Muscle layer of duodenum (tissue), 2 donors: ENCODE measurements around the gene FSD2.

Experiments
- H3K27ac ChIP-seq: one replicate; pipeline ENCODE4 v1.7.0; 2013; ENCODE audit warnings: mild to moderate bottlenecking, low read length
- H3K27me3 ChIP-seq: one replicate; pipeline ENCODE4 v1.7.0; 2013; ENCODE audit warnings: low read depth, mild to moderate bottlenecking, control low read depth, low read length
- H3K36me3 ChIP-seq, 2 donors: one replicate each; pipeline ENCODE4 v1.7.0; 2013; ENCODE audit warnings: low read length in 2 of 2, control low read depth in 1 of 2, mild to moderate bottlenecking in 1 of 2; ENCODE audit not compliant: insufficient read depth in 2 of 2, control insufficient read depth in 1 of 2
- H3K4me1 ChIP-seq, 2 donors: one replicate each; pipeline ENCODE4 v1.7.0; 2013; ENCODE audit warnings: low read length in 2 of 2, mild to moderate bottlenecking in 2 of 2, control low read depth in 1 of 2, moderate library complexity in 1 of 2; ENCODE audit not compliant: insufficient read depth in 2 of 2, control insufficient read depth in 1 of 2
- H3K4me3 ChIP-seq, 2 donors: one replicate each; pipeline ENCODE4 v1.7.0; 2013; ENCODE audit warnings: low read length in 2 of 2, low read depth in 1 of 2, mild to moderate bottlenecking in 1 of 2
- H3K9me3 ChIP-seq, 2 donors: one replicate each; pipeline ENCODE4 v1.7.0; 2013; ENCODE audit warnings: low read length in 2 of 2, control low read depth in 1 of 2, mild to moderate bottlenecking in 1 of 2; ENCODE audit not compliant: control insufficient read depth in 1 of 2
- donor health status: healthy.

Gene FSD2

GRCh38 chr15:82751308-82751707 is 54.6 kb downstream of the FSD2 start:
- Histone ChIP-seq H3K36me3 (peaks cover 19 to 31% of the 10 kb centered on the region in 2 donors), H3K4me3 (peak overlapping the region; percentile 82 to 95), H3K27me3 (no peaks in the 10 kb centered on the region), H3K4me1 (peaks cover 14 to 15% of the 10 kb centered on the region in 2 donors), H3K9me3 (no peaks in the 10 kb centered on the region), H3K27ac (peak overlapping the region; percentile 99)

- Histone ChIP-seq H3K9me3 (no peaks in the 10 kb centered on the region), H3K36me3 (peaks cover 14 to 26% of the 10 kb centered on the region in 2 donors), H3K4me1 (peaks cover 14 to 15% of the 10 kb centered on the region in 2 donors), H3K27ac (peak overlapping the region; percentile 99), H3K4me3 (peak overlapping the region; percentile 82 to 95), H3K27me3 (no peaks in the 10 kb centered on the region)
Observed at GRCh38 chr15:82750831-82751180, 55.1 kb downstream of the FSD2 start.

GRCh38 chr15:82749951-82750830 is 55.7 kb downstream of the FSD2 start:
- peak overlapping the region; percentile 99 for H3K27ac ChIP-seq
- H3K4me1 ChIP-seq: peaks cover 14 to 15% of the 10 kb centered on the region in 2 donors
- peak overlapping the region; percentile 82 to 95 for H3K4me3 ChIP-seq
- no peaks in the 10 kb centered on the region for H3K27me3 ChIP-seq
- H3K36me3 ChIP-seq: peaks cover 8 to 20% of the 10 kb centered on the region in 2 donors
- no peaks in the 10 kb centered on the region for H3K9me3 ChIP-seq

GRCh38 chr15:82748315-82748714 is 57.6 kb downstream of the FSD2 start:
- H3K27ac ChIP-seq: no peak overlapping the region
- H3K27me3 ChIP-seq: no peaks in the 10 kb centered on the region
- H3K36me3 ChIP-seq: peaks cover 0 to 10% of the 10 kb centered on the region in 2 donors
- H3K9me3 ChIP-seq: no peaks in the 10 kb centered on the region
- no peak overlapping the region for H3K4me3 ChIP-seq
- peaks cover 14 to 15% of the 10 kb centered on the region in 2 donors for H3K4me1 ChIP-seq

- H3K27ac ChIP-seq: no peak overlapping the region
- H3K36me3 ChIP-seq: no peaks in the 10 kb centered on the region
- H3K4me1 ChIP-seq: no peaks in the 10 kb centered on the region
- H3K27me3 ChIP-seq: no peaks in the 10 kb centered on the region
- no peak overlapping the region for H3K4me3 ChIP-seq
- H3K9me3 ChIP-seq: no peaks in the 10 kb centered on the region
Observed at GRCh38 chr15:82743810-82744209, 62.1 kb downstream of the FSD2 start.

GRCh38 chr15:82742134-82742533 is 63.7 kb downstream of the FSD2 start:
- no peaks in the 10 kb centered on the region for H3K36me3 ChIP-seq
- no peaks in the 10 kb centered on the region for H3K4me1 ChIP-seq
- no peaks in the 10 kb centered on the region for H3K9me3 ChIP-seq
- H3K27ac ChIP-seq: no peak overlapping the region
- no peak overlapping the region for H3K4me3 ChIP-seq
- H3K27me3 ChIP-seq: no peaks in the 10 kb centered on the region

GRCh38 chr15:82739086-82739485 is 66.8 kb downstream of the FSD2 start:
- H3K36me3 ChIP-seq: no peaks in the 10 kb centered on the region
- H3K4me1 ChIP-seq: no peaks in the 10 kb centered on the region
- no peaks in the 10 kb centered on the region for H3K27me3 ChIP-seq
- H3K4me3 ChIP-seq: no peak overlapping the region
- H3K9me3 ChIP-seq: no peaks in the 10 kb centered on the region
- H3K27ac ChIP-seq: no peak overlapping the region

- no peaks in the 10 kb centered on the region for H3K27me3 ChIP-seq
- no peak overlapping the region for H3K27ac ChIP-seq
- no peaks in the 10 kb centered on the region for H3K4me1 ChIP-seq
- no peaks in the 10 kb centered on the region for H3K9me3 ChIP-seq
- no peaks in the 10 kb centered on the region for H3K36me3 ChIP-seq
- H3K4me3 ChIP-seq: no peak overlapping the region
Observed at GRCh38 chr15:82737975-82738374, 67.9 kb downstream of the FSD2 start.

GRCh38 chr15:82731527-82731926 is 74.3 kb downstream of the FSD2 start:
- no peaks in the 10 kb centered on the region for H3K9me3 ChIP-seq
- no peak overlapping the region for H3K27ac ChIP-seq
- H3K27me3 ChIP-seq: no peaks in the 10 kb centered on the region
- no peak overlapping the region for H3K4me3 ChIP-seq
- H3K4me1 ChIP-seq: no peaks in the 10 kb centered on the region
- no peaks in the 10 kb centered on the region for H3K36me3 ChIP-seq

- Histone ChIP-seq H3K4me3 (no peak overlapping the region), H3K36me3 (no peaks in the 10 kb centered on the region), H3K4me1 (no peaks in the 10 kb centered on the region), H3K27me3 (no peaks in the 10 kb centered on the region), H3K27ac (no peak overlapping the region), H3K9me3 (no peaks in the 10 kb centered on the region)
Observed at GRCh38 chr15:82730022-82730530, 75.8 kb downstream of the FSD2 start.

GRCh38 chr15:82726816-82727215 is 79.1 kb downstream of the FSD2 start:
- no peaks in the 10 kb centered on the region for H3K27me3 ChIP-seq
- H3K36me3 ChIP-seq: no peaks in the 10 kb centered on the region
- no peaks in the 10 kb centered on the region for H3K9me3 ChIP-seq
- no peak overlapping the region for H3K27ac ChIP-seq
- no peak overlapping the region for H3K4me3 ChIP-seq
- no peaks in the 10 kb centered on the region for H3K4me1 ChIP-seq
